IPS-NIHi11 (cell line): Measurements from ENCODE around the gene CYP1A1.

Experiments used
- DNase-seq: peaks from one replicate; pipeline ENCODE4 v3.0.0; 2012; ENCODE audit warnings: mixed read lengths, low spot score

CYP1A1 gene

DNA sequence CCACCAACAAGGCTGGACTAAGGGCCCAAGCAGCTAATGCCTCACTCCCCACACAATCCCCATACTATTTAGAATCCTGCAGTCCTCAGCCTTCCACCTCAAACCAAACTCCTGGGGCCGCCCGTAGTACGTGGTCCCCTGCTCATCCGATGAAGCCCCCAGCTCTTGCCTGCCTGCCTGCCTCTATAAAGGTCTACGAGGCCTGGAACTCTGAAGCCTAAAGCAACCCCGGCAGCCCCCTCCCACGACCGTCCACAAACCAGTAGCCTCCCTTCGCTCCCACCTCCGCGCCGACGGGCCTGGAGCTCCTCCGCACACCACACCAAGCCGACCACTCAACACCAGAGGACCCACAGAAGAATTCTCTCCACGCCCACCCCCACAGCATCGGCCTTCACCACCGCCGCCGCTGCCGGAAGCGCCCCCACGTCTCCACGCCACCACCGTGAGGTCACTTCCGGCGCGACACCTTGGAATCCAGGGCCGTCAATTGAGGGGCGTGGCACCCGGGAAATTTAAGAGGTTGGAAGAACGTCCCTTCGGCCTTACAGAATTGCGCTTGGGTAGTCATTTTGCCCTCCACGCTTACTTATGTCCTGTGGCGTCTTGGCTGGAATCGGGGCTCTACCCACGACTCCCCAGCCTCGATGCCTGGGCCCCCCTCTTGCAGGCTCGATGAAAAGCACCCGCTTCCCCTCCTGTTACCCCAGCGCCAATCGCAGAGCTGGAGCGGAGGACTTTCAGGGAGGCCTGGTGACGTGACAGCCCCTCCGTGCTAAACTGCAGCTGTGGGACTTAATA is 29.5 kb downstream of the CYP1A1 start, which contains the start of gene EDC3:
Gene EDC3, minus strand, starts transcription at position 428 of the 801 bp plus-strand sequence. CDS start 20,900 bp downstream, outside the sequence.
- peak; percentile 98 for DNase-seq

DNA sequence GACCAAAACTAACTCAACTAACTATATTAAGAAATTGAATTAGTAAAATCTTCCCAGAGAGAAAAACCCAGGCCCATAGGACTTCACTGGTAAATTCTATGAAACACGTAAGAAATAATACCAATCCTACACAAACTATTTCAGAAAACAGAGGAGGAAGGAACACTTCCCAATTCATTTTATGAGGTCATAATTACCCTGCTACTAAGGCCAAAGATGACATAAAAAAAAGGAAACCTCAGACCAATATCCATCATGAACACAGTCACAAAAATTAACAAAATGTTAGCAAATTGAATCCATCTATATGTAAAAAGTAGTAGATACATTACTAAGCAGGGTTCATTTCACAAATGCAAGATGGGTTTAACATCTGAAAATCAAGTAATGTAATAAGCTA is 33.0 kb downstream of the CYP1A1 start:
- no peak for DNase-seq

DNA sequence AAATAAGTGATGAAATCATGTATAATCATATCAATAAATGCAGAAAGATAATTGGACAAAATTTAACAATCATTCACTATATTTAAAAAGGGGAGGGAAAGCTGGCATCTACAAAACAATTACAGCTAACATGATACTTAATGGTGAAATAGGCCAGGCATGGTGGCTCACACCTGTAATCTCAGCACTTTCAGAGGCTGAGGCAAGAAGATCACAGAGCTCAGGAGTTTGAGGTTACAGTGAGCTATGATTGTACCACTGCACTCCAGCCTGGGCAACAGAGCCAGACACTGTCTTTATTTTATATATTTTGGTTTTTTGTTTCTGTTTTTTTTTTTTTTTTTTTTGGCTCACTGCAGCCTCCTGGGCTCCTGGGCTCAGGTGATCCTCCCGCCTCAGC is 41.6 kb downstream of the CYP1A1 start:
- DNase-seq, result no peak

DNA sequence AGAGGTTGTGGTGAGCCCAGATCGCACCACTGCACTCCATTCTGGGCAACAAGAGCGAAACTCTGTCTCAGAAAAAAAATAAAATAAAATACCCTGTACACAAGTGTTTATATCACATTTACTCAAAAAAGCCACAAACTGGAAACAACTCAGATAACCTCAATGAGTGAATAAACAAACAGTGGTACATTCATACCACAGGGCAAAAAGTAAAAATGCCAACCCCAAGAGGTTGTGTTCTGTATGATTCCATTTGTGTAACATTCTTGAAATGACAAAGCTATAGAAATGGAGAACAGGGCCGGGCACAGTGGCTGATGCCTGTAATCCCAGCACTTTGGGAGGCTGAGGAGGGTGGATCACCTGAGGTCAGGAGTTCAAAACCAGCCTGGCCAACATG is 42.4 kb downstream of the CYP1A1 start:
- DNase-seq, result no peak

DNA sequence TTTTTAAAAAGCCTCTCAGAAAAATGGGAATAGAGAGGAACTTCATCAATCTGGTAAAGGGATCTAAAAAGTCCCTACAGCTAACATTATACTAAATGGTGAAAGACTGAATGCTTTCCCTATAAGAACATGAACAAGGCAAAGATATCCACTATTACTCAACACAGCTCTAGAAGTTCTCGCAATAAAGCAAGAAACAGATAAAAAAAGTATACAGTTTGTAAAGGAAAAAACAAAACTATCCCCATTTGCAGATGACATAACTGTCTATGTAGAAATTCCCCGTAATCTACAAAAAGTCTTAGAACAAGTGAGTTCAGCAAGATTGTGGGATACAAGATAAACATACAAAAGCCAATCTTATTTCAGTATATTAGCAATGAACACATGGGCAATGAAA is 44.9 kb downstream of the CYP1A1 start:
- no peak for DNase-seq

DNA sequence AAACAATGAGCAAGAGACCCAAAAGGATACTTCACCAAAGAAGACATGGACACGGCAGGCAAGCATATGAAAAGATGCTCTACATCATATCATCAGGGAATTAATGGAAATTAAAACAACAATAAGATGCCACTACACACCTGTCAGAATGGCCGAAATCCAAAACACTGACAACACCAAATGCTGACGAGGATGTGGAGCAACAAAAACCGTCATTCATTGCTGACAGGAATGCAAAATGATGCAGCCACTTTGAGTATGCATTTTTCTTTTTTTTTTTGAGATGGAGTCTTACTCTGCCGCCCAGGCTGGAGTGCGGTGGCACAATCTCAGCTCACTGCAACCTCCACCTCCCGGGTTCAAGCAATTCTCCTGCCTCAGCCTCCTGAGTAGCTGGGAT is 48.5 kb downstream of the CYP1A1 start:
- DNase-seq, result no peak

DNA sequence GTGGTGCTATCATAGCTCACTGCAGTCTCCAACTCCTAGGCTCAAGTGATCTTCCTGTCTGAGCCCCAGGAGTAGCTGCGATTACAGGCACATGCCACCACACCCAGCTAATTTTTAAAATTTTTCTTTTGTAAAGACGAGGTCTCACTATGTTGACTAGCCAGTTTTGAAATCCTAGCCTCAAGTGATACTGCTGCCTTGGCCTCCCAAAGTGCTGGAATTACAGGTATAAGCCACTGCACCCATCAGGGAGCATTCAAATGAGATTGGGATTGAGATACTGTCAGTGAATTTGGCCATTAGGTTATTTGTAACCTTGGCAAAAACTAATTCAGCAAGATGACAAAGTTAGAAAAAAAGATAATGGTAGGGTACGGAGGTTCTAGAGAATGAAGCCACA is 51.2 kb downstream of the CYP1A1 start:
- no peak for DNase-seq

DNA sequence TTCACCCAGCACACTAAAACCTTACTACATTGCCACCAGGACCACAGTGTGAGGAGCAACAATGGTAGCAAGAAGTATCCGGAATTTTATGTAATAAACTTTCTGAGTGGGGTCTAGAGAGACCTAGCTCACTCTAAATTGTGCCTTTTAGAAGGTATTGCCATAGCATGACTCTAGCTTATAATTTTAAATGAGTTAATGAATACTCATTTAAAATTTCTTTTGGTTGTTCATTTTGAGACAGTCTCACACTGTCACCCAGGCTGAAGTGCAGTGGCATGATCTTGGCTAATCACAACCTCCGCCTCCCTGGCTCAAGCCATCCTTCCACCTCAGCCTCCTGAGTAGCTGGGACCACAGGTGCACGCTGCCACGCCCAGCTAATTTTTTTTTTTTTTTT is 55.7 kb downstream of the CYP1A1 start:
- no peak for DNase-seq
